Body of pancreas (tissue), 4 donors: ENCODE data around the gene USP10. TPM values are rescaled to one million over a fixed set of nuclear protein-coding genes. Genes with fewer than 3 reads are reported as not detected.

Experiments used
- ATAC-seq: fragments of 150-250 bp; one replicate; pipeline ENCODE4 v1.9.1; 2016
- DNase-seq, 4 donors: peaks; one replicate each; pipeline ENCODE4 v3.0.0-alpha.2; 2019
- H3K27ac ChIP-seq, 4 donors: fragments of 200-600 bp; sonication (generic); 1 replicate in 3 of 4; 2 replicates in 1 of 4; pipeline versions ENCODE4 v1.5.1 to v1.6.1; 2016 to 2019; ENCODE audit warnings: mild to moderate bottlenecking in 1 of 4, mixed read lengths in 1 of 4, moderate library complexity in 1 of 4
- H3K27me3 ChIP-seq, 2 donors: fragments of 200-600 bp; sonication (generic); one replicate each; pipeline ENCODE4 v1.6.0; 2016; ENCODE audit warnings: mild to moderate bottlenecking in 1 of 2
- H3K36me3 ChIP-seq, 2 donors: fragments of 200-600 bp; sonication (generic); replicated peaks in 1 of 2; 2 replicates each; pipeline ENCODE4 v1.5.1; 2016; ENCODE audit warnings: low read depth in 2 of 2; ENCODE audit not compliant: insufficient read depth in 1 of 2
- H3K4me1 ChIP-seq: fragments of 200-600 bp; sonication (generic); one replicate; pipeline ENCODE4 v1.6.0; 2016
- H3K4me3 ChIP-seq, 2 donors: fragments of 200-600 bp; sonication (generic); 1 replicate in 1 of 2; 2 replicates in 1 of 2; pipeline ENCODE4 v1.5.1; 2016 to 2019
- H3K9me3 ChIP-seq, 3 donors: fragments of 200-600 bp; sonication (generic); 1 replicate in 2 of 3; 2 replicates in 1 of 3; pipeline ENCODE4 v1.5.1; 2016
- POLR2A ChIP-seq, 3 donors: fragments of 450-650 bp; IDR thresholded peaks; one replicate each; pipeline ENCODE4 v1.6.1; 2016; ENCODE audit warnings: antibody characterized with exemption in 3 of 3, mild to moderate bottlenecking in 2 of 3
- WGBS, 2 donors: methylation state at CpG; one replicate each; pipeline ENCODE4 v1.1.5; 2017; 5-methylcytosine and 5-hydroxymethylcytosine counted together
- intact Hi-C: fragments of 100-400 bp; cut with DNase I; formaldehyde crosslinking; loops from one replicate; pipeline ENCODE4 v1.15.1; 2023
- total RNA-seq, 2 donors: library from RNA; depleted of rRNA; stranded (reverse); fragments of >200 nt; gene quantifications; one replicate each; pipeline ENCODE4 v1.1.0, GENCODE V29; 2016
- TF ChIP-seq, protein P1 (sequence below), 7 experiments: fragments of 450-650 bp in 4 of 7; fragments of 200-600 bp in 3 of 7; sonication (generic) in 3 of 7; IDR thresholded peaks; one replicate each; pipeline ENCODE4 v1.5.1; 2016 to 2019; ENCODE audit warnings: antibody characterized with exemption in 7 of 7

USP10 gene
- total RNA-seq, 2 donors from 2014 or later: 24.6 to 32.3 TPM

DNA sequence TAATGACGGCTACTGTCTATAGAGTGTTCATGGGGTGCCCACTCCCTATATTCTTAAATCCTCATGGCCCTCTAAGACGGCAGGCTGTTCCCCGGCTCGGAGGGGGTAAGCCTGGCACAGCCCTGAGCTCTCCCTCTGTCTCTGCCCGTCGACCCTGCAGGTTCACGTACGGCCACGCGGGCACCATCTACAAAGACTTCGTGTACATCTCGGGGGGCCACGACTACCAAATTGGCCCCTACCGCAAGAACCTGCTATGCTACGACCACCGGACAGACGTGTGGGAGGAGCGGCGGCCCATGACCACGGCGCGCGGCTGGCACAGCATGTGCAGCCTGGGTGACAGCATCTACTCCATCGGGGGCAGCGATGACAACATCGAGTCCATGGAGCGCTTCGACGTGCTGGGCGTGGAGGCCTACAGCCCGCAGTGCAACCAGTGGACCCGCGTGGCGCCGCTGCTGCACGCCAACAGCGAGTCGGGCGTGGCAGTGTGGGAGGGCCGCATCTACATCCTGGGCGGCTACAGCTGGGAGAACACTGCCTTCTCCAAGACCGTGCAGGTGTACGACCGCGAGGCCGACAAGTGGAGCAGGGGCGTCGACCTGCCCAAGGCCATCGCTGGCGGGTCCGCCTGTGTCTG, 38.3 kb upstream of the USP10 start:
- TF ChIP-seq, protein P1, sequence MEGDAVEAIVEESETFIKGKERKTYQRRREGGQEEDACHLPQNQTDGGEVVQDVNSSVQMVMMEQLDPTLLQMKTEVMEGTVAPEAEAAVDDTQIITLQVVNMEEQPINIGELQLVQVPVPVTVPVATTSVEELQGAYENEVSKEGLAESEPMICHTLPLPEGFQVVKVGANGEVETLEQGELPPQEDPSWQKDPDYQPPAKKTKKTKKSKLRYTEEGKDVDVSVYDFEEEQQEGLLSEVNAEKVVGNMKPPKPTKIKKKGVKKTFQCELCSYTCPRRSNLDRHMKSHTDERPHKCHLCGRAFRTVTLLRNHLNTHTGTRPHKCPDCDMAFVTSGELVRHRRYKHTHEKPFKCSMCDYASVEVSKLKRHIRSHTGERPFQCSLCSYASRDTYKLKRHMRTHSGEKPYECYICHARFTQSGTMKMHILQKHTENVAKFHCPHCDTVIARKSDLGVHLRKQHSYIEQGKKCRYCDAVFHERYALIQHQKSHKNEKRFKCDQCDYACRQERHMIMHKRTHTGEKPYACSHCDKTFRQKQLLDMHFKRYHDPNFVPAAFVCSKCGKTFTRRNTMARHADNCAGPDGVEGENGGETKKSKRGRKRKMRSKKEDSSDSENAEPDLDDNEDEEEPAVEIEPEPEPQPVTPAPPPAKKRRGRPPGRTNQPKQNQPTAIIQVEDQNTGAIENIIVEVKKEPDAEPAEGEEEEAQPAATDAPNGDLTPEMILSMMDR (IDR thresholded peaks at IDR 0.05): no peak
- TF ChIP-seq POLR2A (IDR thresholded peaks at IDR 0.05): no peak
- Histone ChIP-seq H3K4me1 (peaks cover 9% of the 10 kb centered on the region), H3K27ac (no peak overlapping the region), H3K9me3 (no peaks in the 10 kb centered on the region), H3K4me3 (no peak overlapping the region), H3K27me3 (no peaks in the 10 kb centered on the region), H3K36me3 (peaks cover 14 to 45% of the 10 kb centered on the region in 2 donors)
- WGBS, 2 donors: 93 to 95% methylated on average over 28 to 49 of the region's 51 CpGs
- intact Hi-C loops: no loop called here
- no peak for ATAC-seq
- no peak for DNase-seq

DNA sequence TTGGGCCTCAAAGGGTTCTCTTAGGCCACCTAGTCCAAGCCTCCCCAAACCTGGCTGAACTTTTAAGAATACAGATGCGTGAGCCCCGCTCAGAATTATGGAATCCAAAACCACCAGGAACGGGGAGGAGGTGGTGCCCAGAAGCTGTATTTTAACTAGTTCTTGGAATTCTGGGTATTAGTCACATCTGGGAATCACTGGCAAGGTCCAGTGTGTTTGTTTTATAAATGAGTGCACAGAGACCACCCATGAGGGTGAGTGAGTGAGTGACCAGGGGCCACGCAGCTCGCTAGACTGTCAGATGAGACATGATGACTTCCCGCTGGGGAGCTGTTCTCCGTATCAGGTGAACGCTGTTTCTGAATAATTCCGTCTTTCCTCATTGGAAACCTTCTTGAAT, 37.3 kb upstream of the USP10 start:
- no peak for ATAC-seq
- intact Hi-C loops: no loop called here
- Histone ChIP-seq H3K4me1 (peaks cover 9% of the 10 kb centered on the region), H3K27me3 (no peaks in the 10 kb centered on the region), H3K27ac (no peak overlapping the region), H3K36me3 (peaks cover 6 to 37% of the 10 kb centered on the region in 2 donors), H3K4me3 (no peak overlapping the region), H3K9me3 (no peaks in the 10 kb centered on the region)
- 96 to 99% methylated on average over 9 of the region's 9 CpGs for WGBS, 2 donors
- no peak for TF ChIP-seq POLR2A (IDR thresholded peaks at IDR 0.05)
- TF ChIP-seq, protein P1 (IDR thresholded peaks at IDR 0.05): no peak
- DNase-seq: no peak

DNA sequence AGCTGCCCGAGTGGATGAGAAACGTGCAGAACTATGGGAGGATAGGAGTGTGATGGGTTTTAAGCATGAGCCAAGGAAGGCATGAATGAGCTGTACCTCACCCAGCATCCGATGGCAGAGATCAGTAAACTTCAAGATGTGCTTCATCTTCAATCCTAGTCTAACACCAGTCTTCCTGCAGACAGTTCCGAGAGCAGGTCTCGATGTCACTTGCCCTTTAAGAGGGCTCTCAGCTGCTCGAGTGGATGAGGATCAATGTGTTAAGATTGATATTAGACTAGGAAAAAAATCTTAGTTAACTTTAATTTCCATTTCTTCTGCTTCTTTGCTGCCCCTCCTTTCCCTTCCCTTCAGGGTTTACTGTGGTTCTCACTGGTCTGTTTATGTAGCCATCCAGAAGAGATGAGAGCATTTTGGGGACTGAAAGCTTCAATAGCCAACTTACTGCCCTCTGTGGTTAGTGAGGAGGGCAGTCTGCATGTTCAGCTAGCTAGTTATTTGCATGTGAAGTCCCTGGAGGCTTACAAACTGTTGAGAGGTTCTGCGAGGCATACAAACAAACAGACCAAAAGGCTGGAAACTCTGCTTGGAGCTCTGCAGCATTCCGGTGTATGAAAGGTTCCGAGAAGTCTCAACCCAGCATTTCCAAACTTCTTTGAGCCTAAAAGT, 36.2 kb upstream of the USP10 start:
- H3K9me3 ChIP-seq: no peaks in the 10 kb centered on the region
- DNase-seq (no peak), ATAC-seq (no peak)
- H3K27me3 ChIP-seq: no peaks in the 10 kb centered on the region
- H3K27ac ChIP-seq: no peak overlapping the region
- peaks cover 7% of the 10 kb centered on the region for H3K4me1 ChIP-seq
- H3K4me3 ChIP-seq: no peak overlapping the region
- peaks cover 6 to 32% of the 10 kb centered on the region in 2 donors for H3K36me3 ChIP-seq
- no peak for TF ChIP-seq POLR2A (IDR thresholded peaks at IDR 0.05)
- TF ChIP-seq, protein P1 (IDR thresholded peaks at IDR 0.05): no peak
- 72 to 74% methylated on average over 9 of the region's 9 CpGs for WGBS, 2 donors
- intact Hi-C loops: no loop called here

DNA sequence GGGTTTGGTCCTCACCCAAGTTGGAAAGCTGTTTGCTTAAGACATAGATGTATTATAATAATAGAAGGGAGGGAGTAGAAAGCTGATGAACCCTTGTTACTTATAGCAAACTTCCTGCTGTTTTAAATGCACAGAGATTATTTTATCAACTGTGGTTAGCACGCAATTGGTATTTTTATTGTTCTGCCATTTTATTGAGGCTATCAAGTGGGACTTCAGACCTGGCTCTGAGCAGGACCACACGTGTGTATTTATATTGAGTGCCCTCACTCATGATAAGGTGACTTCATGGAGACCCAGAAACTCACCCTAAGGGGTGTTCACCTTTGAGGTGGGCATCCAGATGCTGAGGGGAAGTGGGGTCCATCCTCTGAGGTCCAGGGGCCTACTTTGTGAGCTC, 34.4 kb upstream of the USP10 start:
- no peaks in the 10 kb centered on the region for H3K27me3 ChIP-seq

More for the DNA sequence above, 34.4 kb upstream of the USP10 start:
- no peak for TF ChIP-seq POLR2A (IDR thresholded peaks at IDR 0.05)
- TF ChIP-seq, protein P1 (IDR thresholded peaks at IDR 0.05): no peak
- H3K27ac ChIP-seq: no peak overlapping the region
- H3K4me1 ChIP-seq: no peaks in the 10 kb centered on the region
- H3K36me3 ChIP-seq: peaks cover 6 to 20% of the 10 kb centered on the region in 2 donors
- H3K4me3 ChIP-seq: no peak overlapping the region
- intact Hi-C loops: no loop called here
- ATAC-seq (no peak), DNase-seq (no peak)
- 83 to 92% methylated on average over 2 of the region's 2 CpGs for WGBS, 2 donors
- H3K9me3 ChIP-seq: no peaks in the 10 kb centered on the region
